Measurements from ENCODE around the gene SPIN2B. TPM values are rescaled to one million over a fixed set of nuclear protein-coding genes. Genes with fewer than 3 reads are reported as not detected.

Gene SPIN2B
- 9.4 to 11.2 TPM (median 9.9 TPM) in 5 replicates for total RNA-seq (2022; extraction: Qiagen RNA extraction)

GRCh38 chrX:57121162-57121755 is at the start of gene SPIN2B:
Gene SPIN2B, minus strand, starts transcription at chrX:57121548.

GRCh38 chrX:57137073-57137472 is 15.7 kb upstream of the SPIN2B start, which contains the start of gene SPIN2A:
Gene SPIN2A, minus strand, starts transcription at chrX:57137397. Its CDS starts 800 bp downstream, at chrX:57136597.

Other genes starting within 250 kb of the SPIN2B start
- gene SPIN3, start 126.0 kb downstream of the SPIN2B start, total RNA-seq (2022; extraction: Qiagen RNA extraction) = 5.1 to 6.3 TPM (median 5.8 TPM) in 5 replicates
- 0.09 to 0.15 TPM (median 0.11 TPM) in 5 replicates for gene SPIN2A, start 15.8 kb upstream of the SPIN2B start, total RNA-seq (2022; extraction: Qiagen RNA extraction)
- 0.06 to 0.54 TPM (median 0.20 TPM) in 5 replicates for gene FAAH2, start 165.2 kb upstream of the SPIN2B start, total RNA-seq (2022; extraction: Qiagen RNA extraction)